Epithelial cell of proximal tubule (primary cell): ENCODE data around the gene TUT4. TPM values are rescaled to one million over a fixed set of nuclear protein-coding genes. Genes with fewer than 3 reads are reported as not detected.

Experiments
- DNase-seq: peaks from one replicate; pipeline ENCODE4 v3.0.0-alpha.2; 2011; ENCODE audit warnings: low read depth
- H3K4me3 ChIP-seq: 2 replicates; pipeline ENCODE4 v1.5.1; 2011; ENCODE audit warnings: low read depth, mild to moderate bottlenecking, low read length
- total RNA-seq: library from RNA; depleted of rRNA; stranded (reverse); fragments of >200 nt; gene quantifications from 2 replicates; pipeline ENCODE4 v1.2.3, GENCODE V29; 2015
- TF ChIP-seq, protein P1 (sequence below): conservative IDR thresholded peaks from 2 replicates; pipeline ENCODE4 v1.5.1; 2012; ENCODE audit warnings: low read depth, mild to moderate bottlenecking, low read length

The TUT4 gene
- total RNA-seq, 1 donor from 2014 or later = 18.7 TPM

DNA sequence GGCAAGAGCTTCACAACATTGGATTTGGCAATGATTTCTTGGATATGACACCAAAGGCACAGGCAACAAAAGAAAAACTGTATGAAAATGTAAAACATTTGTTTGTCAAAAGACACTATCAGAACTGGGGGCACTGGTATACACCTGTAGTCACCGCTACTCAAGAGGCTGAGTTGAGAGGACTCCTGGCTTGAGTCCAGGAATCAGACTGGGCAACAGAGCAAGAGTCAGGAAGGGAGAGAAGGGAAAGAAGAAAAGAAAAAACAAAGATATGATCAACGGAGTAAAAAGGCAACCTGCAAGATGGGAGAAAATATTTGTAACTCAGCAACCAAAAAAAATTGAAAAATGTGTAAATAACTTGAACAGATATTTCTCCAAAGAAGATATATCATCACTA, 6.0 kb upstream of the TUT4 start:
- TF ChIP-seq, protein P1, sequence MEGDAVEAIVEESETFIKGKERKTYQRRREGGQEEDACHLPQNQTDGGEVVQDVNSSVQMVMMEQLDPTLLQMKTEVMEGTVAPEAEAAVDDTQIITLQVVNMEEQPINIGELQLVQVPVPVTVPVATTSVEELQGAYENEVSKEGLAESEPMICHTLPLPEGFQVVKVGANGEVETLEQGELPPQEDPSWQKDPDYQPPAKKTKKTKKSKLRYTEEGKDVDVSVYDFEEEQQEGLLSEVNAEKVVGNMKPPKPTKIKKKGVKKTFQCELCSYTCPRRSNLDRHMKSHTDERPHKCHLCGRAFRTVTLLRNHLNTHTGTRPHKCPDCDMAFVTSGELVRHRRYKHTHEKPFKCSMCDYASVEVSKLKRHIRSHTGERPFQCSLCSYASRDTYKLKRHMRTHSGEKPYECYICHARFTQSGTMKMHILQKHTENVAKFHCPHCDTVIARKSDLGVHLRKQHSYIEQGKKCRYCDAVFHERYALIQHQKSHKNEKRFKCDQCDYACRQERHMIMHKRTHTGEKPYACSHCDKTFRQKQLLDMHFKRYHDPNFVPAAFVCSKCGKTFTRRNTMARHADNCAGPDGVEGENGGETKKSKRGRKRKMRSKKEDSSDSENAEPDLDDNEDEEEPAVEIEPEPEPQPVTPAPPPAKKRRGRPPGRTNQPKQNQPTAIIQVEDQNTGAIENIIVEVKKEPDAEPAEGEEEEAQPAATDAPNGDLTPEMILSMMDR = no peak
- DNase-seq = no peak
- no peak overlapping the region for H3K4me3 ChIP-seq

DNA sequence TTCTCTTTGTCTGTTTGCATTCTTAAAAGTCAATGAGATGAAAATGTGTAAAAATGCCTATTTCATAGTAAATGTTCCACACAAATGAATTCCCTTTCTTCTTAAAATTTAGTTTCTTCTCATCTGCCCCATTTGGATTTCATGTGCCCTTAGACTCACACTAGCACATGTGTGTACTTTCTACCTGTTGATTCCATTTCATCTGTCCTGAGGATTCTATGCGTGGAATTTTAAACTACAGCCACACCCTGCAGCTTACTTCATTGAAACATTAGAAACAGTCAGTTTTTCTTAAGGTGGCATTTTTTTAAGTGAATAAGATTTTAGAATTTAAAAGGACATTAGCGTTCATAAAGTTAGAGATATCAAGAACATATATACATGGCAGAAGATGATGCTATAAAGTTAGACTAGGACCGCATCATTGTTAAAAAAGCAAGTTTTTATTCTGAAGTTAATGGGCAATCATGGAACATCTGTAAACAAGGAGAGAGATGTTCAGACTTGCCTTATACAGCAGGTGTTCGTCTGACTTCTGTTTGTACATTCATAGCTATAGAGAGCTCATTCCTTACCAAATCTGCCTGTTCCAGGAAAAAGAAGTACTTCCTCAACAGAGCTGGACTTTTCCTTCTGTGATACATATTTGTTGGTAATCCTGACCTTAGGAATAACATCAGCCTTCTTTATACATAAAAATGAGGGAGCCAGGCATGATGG, 3.9 kb upstream of the TUT4 start:
- DNase-seq = no peak
- TF ChIP-seq, protein P1 = no peak
- no peak overlapping the region for H3K4me3 ChIP-seq

DNA sequence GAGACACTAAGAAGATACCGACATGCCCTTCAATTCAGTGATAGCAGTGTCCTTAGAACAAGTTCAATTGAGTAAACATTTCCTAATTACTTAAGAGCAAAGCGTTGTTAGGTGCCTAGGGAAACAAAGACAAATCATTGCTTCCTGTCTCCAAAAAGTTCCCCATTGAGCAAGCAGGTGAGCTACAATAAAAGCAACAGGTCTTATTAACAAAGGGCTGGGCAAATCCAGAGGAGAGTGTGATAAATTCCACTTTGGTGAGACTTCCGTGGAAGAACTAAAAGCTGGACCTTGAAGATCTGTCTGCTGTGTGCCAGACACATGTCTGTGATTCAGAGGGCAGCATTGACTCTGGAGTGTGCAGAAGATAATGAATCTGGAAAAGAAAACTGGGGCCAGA, 1.9 kb upstream of the TUT4 start:
- TF ChIP-seq, protein P1 = no peak
- no peak for DNase-seq
- H3K4me3 ChIP-seq = no peak overlapping the region

DNA sequence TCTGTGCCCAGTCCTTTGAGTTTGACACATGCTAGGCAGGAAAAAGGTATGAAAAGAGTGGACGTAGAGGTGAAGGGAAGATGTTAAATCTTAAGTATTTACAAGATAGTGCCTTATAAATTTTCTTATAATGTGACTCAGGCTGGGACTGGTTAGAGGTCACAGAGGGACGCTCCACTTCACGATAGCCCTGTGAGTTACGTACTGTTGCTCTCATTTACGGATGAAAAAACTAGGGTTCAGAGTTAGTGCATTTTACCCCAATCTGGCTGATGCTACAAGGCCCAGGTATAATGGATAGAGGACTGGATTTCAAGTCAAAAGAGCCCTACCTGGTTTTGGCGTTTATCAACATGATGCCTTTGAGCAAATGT, 1.4 kb upstream of the TUT4 start:
- TF ChIP-seq, protein P1 = no peak
- DNase-seq = no peak
- H3K4me3 ChIP-seq = peak overlapping the region; percentile 92

DNA sequence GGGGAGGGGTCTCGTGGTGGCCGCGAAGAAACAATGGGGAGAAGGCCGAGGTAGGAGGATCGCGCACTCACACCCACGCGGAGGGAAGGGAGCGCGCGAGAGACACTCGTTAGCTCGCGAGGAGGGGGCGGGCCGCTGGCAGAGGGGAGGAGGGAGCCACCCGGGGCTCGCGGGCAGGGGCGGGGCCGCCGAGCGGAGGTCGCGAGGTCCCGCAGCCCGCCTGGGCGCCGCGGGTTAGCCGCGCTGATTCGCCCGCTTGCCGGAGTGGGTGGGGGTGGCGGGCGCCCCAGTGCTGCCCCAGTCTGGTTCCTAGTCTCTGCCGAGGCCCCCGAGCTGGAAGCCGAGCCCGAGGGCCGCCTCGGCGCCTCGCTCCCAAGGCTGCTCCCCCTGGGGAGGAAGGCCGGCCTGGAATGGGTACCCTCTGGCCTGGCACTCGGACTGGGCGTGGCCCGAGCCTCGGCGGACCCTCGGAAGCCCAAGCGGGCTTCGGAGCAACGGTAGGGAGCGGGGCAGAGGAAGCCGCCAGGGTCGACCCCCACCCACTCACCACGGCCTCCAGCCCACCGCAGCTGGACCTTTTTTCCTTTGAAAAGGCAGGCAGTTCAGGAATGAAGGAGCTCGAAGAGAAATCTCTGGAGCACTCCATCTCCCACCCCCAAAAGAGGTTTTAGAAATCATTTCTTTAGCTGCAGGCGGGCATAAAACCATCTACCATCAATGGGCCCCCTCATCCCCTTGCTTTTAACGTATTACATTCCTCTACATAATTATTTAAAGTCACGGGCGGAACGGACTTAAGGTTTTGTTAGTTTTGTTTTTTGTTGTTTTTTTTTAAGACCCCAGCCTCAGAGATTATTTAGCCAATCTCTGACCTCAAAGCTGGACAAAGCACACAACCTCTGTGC, 722 bp upstream of the TUT4 start:
- H3K4me3 ChIP-seq = peak overlapping the region; percentile 92
- TF ChIP-seq, protein P1 = no peak
- no peak for DNase-seq

DNA sequence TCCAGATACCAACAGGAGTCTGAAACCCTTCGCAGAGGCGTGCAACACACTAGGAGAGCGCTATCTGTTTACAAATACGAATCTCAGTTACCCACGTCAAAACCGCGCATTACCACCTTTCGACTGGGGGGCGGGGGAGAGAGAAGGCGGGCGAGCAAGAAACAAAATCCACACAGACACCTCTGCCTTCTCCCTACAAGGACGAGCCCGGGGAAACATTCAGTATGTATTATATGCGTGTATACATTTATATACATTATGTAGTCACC, 722 bp downstream of the TUT4 start:
- peak; percentile 53 for DNase-seq
- H3K4me3 ChIP-seq = peak overlapping the region; percentile 92
- TF ChIP-seq, protein P1 = no peak
